Measurements from ENCODE around the gene SLIT1.

DNA sequence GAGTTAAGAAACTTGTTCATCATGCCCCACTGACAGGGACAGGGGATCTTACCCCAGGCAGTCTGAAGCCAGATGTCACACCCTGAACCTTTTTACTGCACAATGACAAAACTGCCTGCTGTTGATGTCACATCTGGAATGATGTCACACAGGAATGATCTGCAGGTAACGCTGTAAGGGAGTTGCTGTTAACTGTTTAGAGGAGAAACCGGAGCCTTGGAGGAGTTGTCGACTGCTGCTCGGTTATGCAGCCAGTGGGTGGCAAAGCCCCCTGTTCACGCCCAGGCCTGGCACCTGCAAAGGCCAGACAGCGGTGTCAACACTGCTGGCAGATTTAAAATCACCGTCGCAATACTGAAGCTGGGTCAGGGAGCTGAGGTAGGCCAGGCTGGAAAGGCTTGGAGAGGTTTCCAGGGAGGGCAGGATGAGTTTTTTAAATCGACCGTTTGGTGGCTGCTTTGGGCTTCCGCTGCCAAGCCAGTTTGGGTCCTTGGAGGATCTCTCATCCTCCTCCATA lies 10.0 kb upstream of the SLIT1 start:
- TF ChIP-seq CTBP1 (IDR thresholded peaks at IDR 0.05; ENCODE audit: borderline replicate concordance) (no peak), TARDBP (IDR thresholded peaks at IDR 0.05) (no peak), L3MBTL2 (conservative IDR thresholded peaks at IDR 0.05) (no peak), ZNF384 (IDR thresholded peaks at IDR 0.05) (no peak), ELF4 (IDR thresholded peaks at IDR 0.05) (no peak), LEF1 (IDR thresholded peaks at IDR 0.05; ENCODE audit: borderline replicate concordance) (no peak), BHLHE40 (IDR thresholded peaks at IDR 0.05; ENCODE audit: borderline replicate concordance) (no peak), SP1 (IDR thresholded peaks at IDR 0.05) (no peak), SUZ12 (IDR thresholded peaks at IDR 0.05) (no peak), FOXK2 (IDR thresholded peaks at IDR 0.05) (no peak)
